AG09319 (cell line): ENCODE data around the gene SV2B.

Experiments
- DNase-seq: peaks from one replicate; pipeline ENCODE4 v3.0.0-alpha.2; 2010; ENCODE audit warnings: low read depth; ENCODE audit errors: extremely low read depth
- TF ChIP-seq, protein P1 (sequence below): IDR thresholded peaks from 2 replicates; pipeline ENCODE4 v1.5.1; 2011; ENCODE audit warnings: low read depth, mild to moderate bottlenecking, inconsistent platforms, low read length, moderate library complexity

SV2B gene, protein sequence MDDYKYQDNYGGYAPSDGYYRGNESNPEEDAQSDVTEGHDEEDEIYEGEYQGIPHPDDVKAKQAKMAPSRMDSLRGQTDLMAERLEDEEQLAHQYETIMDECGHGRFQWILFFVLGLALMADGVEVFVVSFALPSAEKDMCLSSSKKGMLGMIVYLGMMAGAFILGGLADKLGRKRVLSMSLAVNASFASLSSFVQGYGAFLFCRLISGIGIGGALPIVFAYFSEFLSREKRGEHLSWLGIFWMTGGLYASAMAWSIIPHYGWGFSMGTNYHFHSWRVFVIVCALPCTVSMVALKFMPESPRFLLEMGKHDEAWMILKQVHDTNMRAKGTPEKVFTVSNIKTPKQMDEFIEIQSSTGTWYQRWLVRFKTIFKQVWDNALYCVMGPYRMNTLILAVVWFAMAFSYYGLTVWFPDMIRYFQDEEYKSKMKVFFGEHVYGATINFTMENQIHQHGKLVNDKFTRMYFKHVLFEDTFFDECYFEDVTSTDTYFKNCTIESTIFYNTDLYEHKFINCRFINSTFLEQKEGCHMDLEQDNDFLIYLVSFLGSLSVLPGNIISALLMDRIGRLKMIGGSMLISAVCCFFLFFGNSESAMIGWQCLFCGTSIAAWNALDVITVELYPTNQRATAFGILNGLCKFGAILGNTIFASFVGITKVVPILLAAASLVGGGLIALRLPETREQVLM

DNA sequence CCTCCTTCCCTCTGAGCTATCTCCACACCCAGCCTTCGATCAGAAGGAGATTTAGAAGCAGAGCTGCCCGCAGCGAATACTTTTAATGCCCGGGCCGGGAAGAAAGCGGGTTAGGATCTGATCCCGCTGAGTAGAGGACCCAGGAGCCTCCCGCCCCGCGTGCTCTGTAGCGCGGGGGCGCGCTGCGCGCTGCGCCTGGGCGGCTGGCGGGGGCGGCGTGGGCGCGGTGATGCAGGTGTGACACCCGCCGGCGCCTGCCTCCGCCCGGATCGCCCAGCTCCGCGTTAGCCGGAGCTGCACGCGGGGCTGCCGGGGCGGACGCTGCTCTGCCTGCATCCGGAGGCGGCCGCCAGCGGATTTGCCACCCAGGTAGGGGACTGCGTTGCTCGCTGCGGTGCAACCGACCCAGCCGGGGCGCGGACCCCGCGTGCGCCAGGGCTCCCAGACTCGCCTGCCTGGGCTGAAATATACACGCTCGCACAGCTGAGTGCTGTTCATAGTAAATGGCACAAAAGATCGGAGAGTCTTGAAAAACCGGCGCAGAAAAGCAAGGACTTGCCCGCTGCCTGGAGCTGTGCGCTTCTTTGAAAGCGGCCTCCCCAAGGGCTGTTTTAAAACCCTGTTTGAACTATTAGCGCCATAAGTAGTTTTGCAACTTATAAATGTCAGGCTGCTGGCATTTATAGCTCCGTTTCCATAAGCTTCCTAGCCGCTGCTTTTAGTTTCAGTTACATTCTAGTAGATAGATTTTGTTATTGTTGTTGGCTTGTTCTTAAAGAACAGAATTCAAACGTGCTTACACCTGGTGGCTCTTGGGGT lies at the start of gene SV2B:
Gene SV2B, plus strand, starts transcription at position 263 of the 819 bp plus-strand sequence. CDS start 126,007 bp downstream, outside the sequence.
- DNase-seq = no peak
- TF ChIP-seq, protein P1, sequence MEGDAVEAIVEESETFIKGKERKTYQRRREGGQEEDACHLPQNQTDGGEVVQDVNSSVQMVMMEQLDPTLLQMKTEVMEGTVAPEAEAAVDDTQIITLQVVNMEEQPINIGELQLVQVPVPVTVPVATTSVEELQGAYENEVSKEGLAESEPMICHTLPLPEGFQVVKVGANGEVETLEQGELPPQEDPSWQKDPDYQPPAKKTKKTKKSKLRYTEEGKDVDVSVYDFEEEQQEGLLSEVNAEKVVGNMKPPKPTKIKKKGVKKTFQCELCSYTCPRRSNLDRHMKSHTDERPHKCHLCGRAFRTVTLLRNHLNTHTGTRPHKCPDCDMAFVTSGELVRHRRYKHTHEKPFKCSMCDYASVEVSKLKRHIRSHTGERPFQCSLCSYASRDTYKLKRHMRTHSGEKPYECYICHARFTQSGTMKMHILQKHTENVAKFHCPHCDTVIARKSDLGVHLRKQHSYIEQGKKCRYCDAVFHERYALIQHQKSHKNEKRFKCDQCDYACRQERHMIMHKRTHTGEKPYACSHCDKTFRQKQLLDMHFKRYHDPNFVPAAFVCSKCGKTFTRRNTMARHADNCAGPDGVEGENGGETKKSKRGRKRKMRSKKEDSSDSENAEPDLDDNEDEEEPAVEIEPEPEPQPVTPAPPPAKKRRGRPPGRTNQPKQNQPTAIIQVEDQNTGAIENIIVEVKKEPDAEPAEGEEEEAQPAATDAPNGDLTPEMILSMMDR = no peak

DNA sequence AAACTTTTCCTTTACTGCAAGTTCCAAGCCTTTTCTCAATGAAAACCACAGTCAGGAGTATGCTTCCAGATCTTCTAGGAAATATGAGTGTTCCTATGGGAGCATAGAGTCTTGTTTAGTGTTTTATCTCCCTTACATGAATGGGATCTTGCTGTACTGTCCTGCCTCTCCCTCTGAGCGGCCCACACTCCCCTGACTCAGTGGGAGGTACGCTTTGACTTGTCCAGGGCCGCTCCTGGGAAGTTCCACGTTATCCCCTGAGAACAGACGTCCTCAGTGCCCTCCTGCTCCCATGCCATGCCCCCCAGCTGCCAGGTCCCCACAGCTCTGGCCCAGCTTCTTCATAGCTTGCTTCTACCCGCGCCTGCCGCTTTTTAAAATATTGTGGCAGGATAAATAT lies 48.8 kb upstream of the SV2B start:
- TF ChIP-seq, protein P1 = no peak
- DNase-seq = no peak

DNA sequence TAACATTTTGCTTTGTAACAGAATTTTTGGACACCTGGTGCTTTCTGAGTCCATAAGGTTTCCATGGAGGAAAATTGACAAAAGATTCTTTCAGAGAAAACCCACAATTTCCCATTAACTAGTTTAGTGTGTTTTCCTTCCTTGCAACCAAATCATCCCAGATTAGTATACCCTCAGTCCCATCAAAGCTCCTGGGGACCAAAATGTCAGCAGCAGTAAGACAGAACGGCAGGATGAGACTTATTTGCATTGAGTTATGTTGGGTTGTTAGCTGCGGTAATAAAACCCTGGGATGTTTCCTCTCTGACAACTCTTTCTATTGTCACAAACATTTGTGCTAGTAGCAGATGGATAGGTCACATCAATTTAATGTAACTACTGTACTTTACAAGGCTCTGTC lies 45.2 kb upstream of the SV2B start:
- TF ChIP-seq, protein P1 = no peak
- no peak for DNase-seq

DNA sequence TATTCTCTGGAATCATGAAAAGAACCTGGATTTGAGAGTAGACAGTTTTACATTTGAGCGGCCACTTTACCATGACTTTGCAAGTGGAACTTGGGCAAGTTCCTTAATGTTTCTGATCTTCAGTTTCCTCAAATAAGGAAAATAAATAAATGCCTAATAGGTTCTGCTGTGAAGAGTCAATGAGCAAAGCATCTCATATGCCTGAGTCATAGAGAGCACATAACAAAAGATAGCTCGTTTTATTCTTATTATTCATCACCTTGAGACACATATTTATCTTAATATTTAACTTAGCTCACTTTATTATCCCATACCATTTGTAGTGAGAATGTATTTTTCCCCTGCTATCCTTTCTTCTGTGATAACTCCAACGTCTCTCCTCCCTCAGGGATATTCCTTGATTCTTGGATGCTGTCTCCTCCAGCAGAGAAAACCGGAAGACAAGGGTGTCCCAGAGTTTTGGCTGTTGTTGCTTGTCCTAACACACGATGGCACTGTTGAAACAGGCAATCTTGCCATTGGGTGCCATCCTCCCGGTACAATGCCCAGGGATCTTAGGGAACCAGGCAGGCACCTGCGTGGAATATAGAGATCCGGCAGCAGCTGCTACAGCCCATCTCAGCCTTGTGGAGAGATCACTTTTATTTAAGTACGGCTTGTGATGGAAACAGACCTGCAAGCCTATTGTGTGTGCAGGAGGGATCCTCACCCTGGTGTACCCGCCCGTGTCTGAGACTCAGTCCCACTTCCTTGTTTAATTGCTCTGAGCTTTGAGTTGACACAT lies 44.3 kb upstream of the SV2B start:
- TF ChIP-seq, protein P1 = peak; percentile 77
- peak; percentile 8 for DNase-seq

DNA sequence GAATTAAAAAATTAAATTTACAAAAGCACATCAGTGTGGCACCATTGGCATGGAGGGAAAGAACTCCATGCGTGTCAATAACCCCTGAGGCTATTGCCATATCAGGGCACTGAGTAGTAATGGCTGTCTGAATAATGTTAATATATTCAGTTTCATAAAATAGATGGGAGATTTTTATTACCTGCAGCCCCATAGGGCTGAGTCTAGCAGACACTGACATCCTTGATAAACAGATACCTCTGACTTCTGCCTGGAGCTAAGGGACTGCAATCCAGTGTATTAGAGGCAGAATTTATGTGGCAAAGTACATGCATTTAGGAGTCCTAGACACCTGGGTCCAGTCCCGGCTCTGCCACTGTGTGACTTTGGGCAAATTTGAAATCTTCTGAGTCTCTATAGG lies 38.8 kb upstream of the SV2B start:
- TF ChIP-seq, protein P1 = no peak
- DNase-seq = no peak

DNA sequence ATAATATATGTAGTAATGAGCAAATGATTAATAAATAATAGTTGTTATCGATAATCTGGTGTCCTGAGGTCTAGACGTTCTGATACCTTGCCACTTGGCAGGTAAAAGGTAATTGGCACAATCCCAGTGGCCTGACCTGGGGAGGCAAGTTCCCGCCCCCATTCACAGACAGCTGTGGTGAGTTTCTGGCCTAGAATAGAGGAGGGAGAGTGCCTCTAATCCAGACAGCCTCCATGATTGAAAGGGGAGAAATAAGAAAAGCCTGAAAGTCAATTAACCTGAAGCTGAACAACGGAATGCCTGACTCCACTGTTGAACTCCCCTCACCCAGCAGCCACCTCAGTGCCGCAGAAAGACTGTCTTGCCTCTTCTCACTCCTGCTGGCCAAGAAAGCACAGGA lies 38.1 kb upstream of the SV2B start:
- TF ChIP-seq, protein P1 = no peak
- DNase-seq = no peak
